ENCODE measurements around the gene MYT1. TPM values are rescaled to one million over a fixed set of nuclear protein-coding genes. Genes with fewer than 3 reads are reported as not detected.

The MYT1 gene
- total RNA-seq, 1 experiment from 2014 or later, result 0.29 TPM

GRCh38 chr20:64216036-64216435, 51.8 kb downstream of the MYT1 start:
- no peak for DNase-seq (ENCODE audit: low read depth, low spot score)
- in situ Hi-C loops (cut with HindIII; ENCODE audit: low pct_unique_long_range_greater_than_20kb, low sequenced_read_pairs), result no loop called here

- no peak for DNase-seq (ENCODE audit: low read depth, low spot score)
- in situ Hi-C loops (cut with HindIII; ENCODE audit: low pct_unique_long_range_greater_than_20kb, low sequenced_read_pairs), result no loop called here
These were observed 52.7 kb downstream of the MYT1 start for GRCh38 chr20:64216910-64217309.

GRCh38 chr20:64217539-64218221, 53.4 kb downstream of the MYT1 start:
- in situ Hi-C loops (cut with HindIII; ENCODE audit: low pct_unique_long_range_greater_than_20kb, low sequenced_read_pairs), result no loop called here
- DNase-seq (ENCODE audit: low read depth, low spot score), result no peak

GRCh38 chr20:64219202-64219601, 55.0 kb downstream of the MYT1 start:
- in situ Hi-C loops (cut with HindIII; ENCODE audit: low pct_unique_long_range_greater_than_20kb, low sequenced_read_pairs), result no loop called here
- DNase-seq (ENCODE audit: low read depth, low spot score), result no peak

GRCh38 chr20:64219730-64220129, 55.5 kb downstream of the MYT1 start:
- DNase-seq (ENCODE audit: low read depth, low spot score), result no peak
- in situ Hi-C loops (cut with HindIII; ENCODE audit: low pct_unique_long_range_greater_than_20kb, low sequenced_read_pairs), result no loop called here

- in situ Hi-C loops (cut with HindIII; ENCODE audit: low pct_unique_long_range_greater_than_20kb, low sequenced_read_pairs), result no loop called here
- DNase-seq (ENCODE audit: low read depth, low spot score), result no peak
These were observed 56.2 kb downstream of the MYT1 start for GRCh38 chr20:64220420-64220819.

- in situ Hi-C loops (cut with HindIII; ENCODE audit: low pct_unique_long_range_greater_than_20kb, low sequenced_read_pairs), result no loop called here
- DNase-seq (ENCODE audit: low read depth, low spot score), result no peak
These were observed 56.8 kb downstream of the MYT1 start for GRCh38 chr20:64220891-64221527.

GRCh38 chr20:64222291-64222735, 58.1 kb downstream of the MYT1 start:
- DNase-seq (ENCODE audit: low read depth, low spot score), result no peak
- in situ Hi-C loops (cut with HindIII; ENCODE audit: low pct_unique_long_range_greater_than_20kb, low sequenced_read_pairs), result no loop called here

- no peak for DNase-seq (ENCODE audit: low read depth, low spot score)
- in situ Hi-C loops (cut with HindIII; ENCODE audit: low pct_unique_long_range_greater_than_20kb, low sequenced_read_pairs), result no loop called here
These were observed 58.7 kb downstream of the MYT1 start for GRCh38 chr20:64222851-64223525.

GRCh38 chr20:64223526-64224067, 59.3 kb downstream of the MYT1 start:
- peak; percentile 43 for DNase-seq (ENCODE audit: low read depth, low spot score)
- in situ Hi-C loops (cut with HindIII; ENCODE audit: low pct_unique_long_range_greater_than_20kb, low sequenced_read_pairs), result no loop called here

- in situ Hi-C loops (cut with HindIII; ENCODE audit: low pct_unique_long_range_greater_than_20kb, low sequenced_read_pairs), result no loop called here
- no peak for DNase-seq (ENCODE audit: low read depth, low spot score)
These were observed 60.3 kb downstream of the MYT1 start for GRCh38 chr20:64224351-64225170.

GRCh38 chr20:64225171-64225595, 60.9 kb downstream of the MYT1 start:
- in situ Hi-C loops (cut with HindIII; ENCODE audit: low pct_unique_long_range_greater_than_20kb, low sequenced_read_pairs), result no loop called here
- no peak for DNase-seq (ENCODE audit: low read depth, low spot score)

- in situ Hi-C loops (cut with HindIII; ENCODE audit: low pct_unique_long_range_greater_than_20kb, low sequenced_read_pairs), result no loop called here
- no peak for DNase-seq (ENCODE audit: low read depth, low spot score)
These were observed 61.8 kb downstream of the MYT1 start for GRCh38 chr20:64225828-64226598.

GRCh38 chr20:64226686-64227580, 62.7 kb downstream of the MYT1 start:
- in situ Hi-C loops (cut with HindIII; ENCODE audit: low pct_unique_long_range_greater_than_20kb, low sequenced_read_pairs), result no loop called here
- no peak for DNase-seq (ENCODE audit: low read depth, low spot score)

GRCh38 chr20:64228086-64228653, 63.9 kb downstream of the MYT1 start:
- in situ Hi-C loops (cut with HindIII; ENCODE audit: low pct_unique_long_range_greater_than_20kb, low sequenced_read_pairs), result no loop called here
- DNase-seq (ENCODE audit: low read depth, low spot score), result no peak
